PFSK-1 (cell line): ENCODE measurements around the gene CHID1.

Source experiments
- FOXP2 ChIP-seq: optimal IDR thresholded peaks from 2 replicates; pipeline ENCODE3; 2011; ENCODE audit warnings: borderline replicate concordance, control low read depth, inconsistent platforms; ENCODE audit not compliant: insufficient read depth; ENCODE audit errors: extremely low read length, extremely low read depth
- POLR2AphosphoS5 ChIP-seq: IDR thresholded peaks from 2 replicates; pipeline ENCODE4 v1.6.1; 2012; ENCODE audit warnings: low read depth, mild to moderate bottlenecking, control low read depth, low read length, moderate library complexity
- REST ChIP-seq, 2 experiments: IDR thresholded peaks; 2 replicates each; pipeline versions ENCODE4 v1.6.1 to v1.8.0; 2011 to 2012; ENCODE audit warnings: low read depth in 2 of 2, low read length in 2 of 2, control low read depth in 1 of 2, inconsistent platforms in 1 of 2, mild to moderate bottlenecking in 1 of 2, moderate library complexity in 1 of 2; ENCODE audit not compliant: insufficient read depth in 1 of 2
- SIN3A ChIP-seq: IDR thresholded peaks from 2 replicates; pipeline ENCODE4 v1.6.1; 2012; ENCODE audit warnings: mild to moderate bottlenecking, low read length, moderate library complexity, borderline replicate concordance; ENCODE audit not compliant: insufficient read depth
- TAF1 ChIP-seq: IDR thresholded peaks from 2 replicates; pipeline ENCODE4 v1.6.1; 2012; ENCODE audit warnings: low read length, control low read depth, borderline replicate concordance; ENCODE audit not compliant: insufficient read depth

CHID1 gene

GRCh38 chr11:848380-848931 is 62.2 kb downstream of the CHID1 start:
- TF ChIP-seq REST (IDR thresholded peaks at IDR 0.05; ENCODE audit: insufficient read depth in 1 of 2, low read depth in 2 of 2, low read length in 2 of 2) (no peak), POLR2AphosphoS5 (no peak), TAF1 (no peak), SIN3A (no peak), FOXP2 (no peak)

- TF ChIP-seq SIN3A = no peak
Measured at GRCh38 chr11:847876-848275, 62.7 kb downstream of the CHID1 start.

- TF ChIP-seq REST (IDR thresholded peaks at IDR 0.05; ENCODE audit: insufficient read depth in 1 of 2, low read depth in 2 of 2, low read length in 2 of 2) (no peak), SIN3A (no peak), FOXP2 (no peak), POLR2AphosphoS5 (no peak), TAF1 (no peak)
Measured at GRCh38 chr11:846496-847098, 64.0 kb downstream of the CHID1 start.

- TF ChIP-seq REST (IDR thresholded peaks at IDR 0.05; ENCODE audit: insufficient read depth in 1 of 2, low read depth in 2 of 2, low read length in 2 of 2) (no peak), SIN3A (no peak), FOXP2 (no peak), TAF1 (no peak), POLR2AphosphoS5 (no peak)
Measured at GRCh38 chr11:845872-846495, 64.6 kb downstream of the CHID1 start.

- TF ChIP-seq POLR2AphosphoS5 (no peak), TAF1 (no peak)
Measured at GRCh38 chr11:844693-845644, 65.6 kb downstream of the CHID1 start.
